ENCODE measurements around the gene RASGRF1.

RASGRF1 gene

DNA sequence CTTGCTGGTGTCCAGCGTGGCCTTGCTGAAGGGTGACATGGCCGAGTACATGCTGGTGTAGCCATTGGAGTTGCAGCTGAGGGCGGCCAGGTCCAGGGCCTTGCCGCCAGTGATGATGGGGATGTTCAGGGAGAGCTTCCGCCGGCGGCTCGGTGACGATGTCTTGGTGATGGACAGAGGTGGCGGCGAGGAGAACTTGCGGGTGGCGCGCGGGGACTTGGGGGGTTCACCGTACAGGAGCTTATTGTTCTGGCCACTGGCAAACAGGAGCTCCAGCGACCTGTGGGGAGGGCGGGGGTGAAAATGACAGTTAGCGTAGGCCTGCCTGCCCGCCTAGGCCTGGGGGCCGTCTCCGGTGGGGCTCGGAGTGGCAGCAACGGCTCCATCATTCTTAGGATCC, 86.7 kb downstream of the RASGRF1 start:
- no peaks in the 10 kb centered on the region for H3F3A ChIP-seq (ENCODE audit: insufficient read depth, low read length)
- TF ChIP-seq EZH2phosphoT487 (IDR thresholded peaks at IDR 0.05; ENCODE audit: low read length) (no peak), EZH2 (optimal IDR thresholded peaks at IDR 0.05; ENCODE audit: low read depth, low read length) (no peak), CTCF (IDR thresholded peaks at IDR 0.05; ENCODE audit: low read length) (no peak)
- H2AFZ ChIP-seq (ENCODE audit: low read length) = no peak overlapping the region
- DNase-seq = no peak
- H3K4me3 ChIP-seq (ENCODE audit: low read length) = no peak overlapping the region
- H3K36me3 ChIP-seq (replicated peaks; ENCODE audit: insufficient read depth, low read length) = no peaks in the 10 kb centered on the region
- H3K9me2 ChIP-seq (replicated peaks; ENCODE audit: insufficient read depth, low read length) = no peaks in the 10 kb centered on the region
- peaks cover 11% of the 10 kb centered on the region for H3K4me1 ChIP-seq (ENCODE audit: low read length)
- no peak overlapping the region for H3K4me2 ChIP-seq (ENCODE audit: low read depth, low read length)
- H3K27me3 ChIP-seq (replicated peaks; ENCODE audit: insufficient read depth, low read length) = no peaks in the 10 kb centered on the region
- no peaks in the 10 kb centered on the region for H3K9me3 ChIP-seq (replicated peaks; ENCODE audit: insufficient read depth, low read length)
- no peak overlapping the region for H3K9ac ChIP-seq (ENCODE audit: low read length)
- no peak overlapping the region for H3K27ac ChIP-seq (ENCODE audit: low read length)
- no peaks in the 10 kb centered on the region for H3K79me2 ChIP-seq (ENCODE audit: low read length)
- no peaks in the 10 kb centered on the region for H4K20me1 ChIP-seq (ENCODE audit: insufficient read depth, low read length)

- Histone ChIP-seq H3K27ac (ENCODE audit: low read length) (no peak overlapping the region), H3K27me3 (replicated peaks; ENCODE audit: insufficient read depth, low read length) (no peaks in the 10 kb centered on the region), H3K9ac (ENCODE audit: low read length) (no peak overlapping the region), H3K79me2 (ENCODE audit: low read length) (no peaks in the 10 kb centered on the region), H3K4me2 (ENCODE audit: low read depth, low read length) (no peak overlapping the region), H3F3A (ENCODE audit: insufficient read depth, low read length) (no peaks in the 10 kb centered on the region), H3K9me3 (replicated peaks; ENCODE audit: insufficient read depth, low read length) (no peaks in the 10 kb centered on the region), H3K4me3 (ENCODE audit: low read length) (no peak overlapping the region), H3K36me3 (replicated peaks; ENCODE audit: insufficient read depth, low read length) (no peaks in the 10 kb centered on the region), H2AFZ (ENCODE audit: low read length) (no peak overlapping the region), H3K4me1 (ENCODE audit: low read length) (peaks cover 11% of the 10 kb centered on the region), H4K20me1 (ENCODE audit: insufficient read depth, low read length) (no peaks in the 10 kb centered on the region), H3K9me2 (replicated peaks; ENCODE audit: insufficient read depth, low read length) (no peaks in the 10 kb centered on the region)
- TF ChIP-seq CTCF (IDR thresholded peaks at IDR 0.05; ENCODE audit: low read length) (no peak), EZH2 (optimal IDR thresholded peaks at IDR 0.05; ENCODE audit: low read depth, low read length) (no peak), EZH2phosphoT487 (IDR thresholded peaks at IDR 0.05; ENCODE audit: low read length) (no peak)
- DNase-seq = no peak
Measured at GRCh38 chr15:79003301-79003700, 87.3 kb downstream of the RASGRF1 start.

GRCh38 chr15:79002581-79002980, 88.0 kb downstream of the RASGRF1 start:
- no peak for DNase-seq
- no peaks in the 10 kb centered on the region for H3K9me2 ChIP-seq (replicated peaks; ENCODE audit: insufficient read depth, low read length)
- no peaks in the 10 kb centered on the region for H4K20me1 ChIP-seq (ENCODE audit: insufficient read depth, low read length)
- H3K27ac ChIP-seq (ENCODE audit: low read length) = no peak overlapping the region
- H3K36me3 ChIP-seq (replicated peaks; ENCODE audit: insufficient read depth, low read length) = no peaks in the 10 kb centered on the region
- no peaks in the 10 kb centered on the region for H3K27me3 ChIP-seq (replicated peaks; ENCODE audit: insufficient read depth, low read length)
- TF ChIP-seq EZH2 (optimal IDR thresholded peaks at IDR 0.05; ENCODE audit: low read depth, low read length) = no peak
- no peak for TF ChIP-seq CTCF (IDR thresholded peaks at IDR 0.05; ENCODE audit: low read length)
- TF ChIP-seq EZH2phosphoT487 (IDR thresholded peaks at IDR 0.05; ENCODE audit: low read length) = no peak
- H3K9me3 ChIP-seq (replicated peaks; ENCODE audit: insufficient read depth, low read length) = no peaks in the 10 kb centered on the region
- no peak overlapping the region for H3K4me2 ChIP-seq (ENCODE audit: low read depth, low read length)
- no peaks in the 10 kb centered on the region for H3K79me2 ChIP-seq (ENCODE audit: low read length)
- peaks cover 11% of the 10 kb centered on the region for H3K4me1 ChIP-seq (ENCODE audit: low read length)
- no peaks in the 10 kb centered on the region for H3F3A ChIP-seq (ENCODE audit: insufficient read depth, low read length)
- no peak overlapping the region for H2AFZ ChIP-seq (ENCODE audit: low read length)
- no peak overlapping the region for H3K9ac ChIP-seq (ENCODE audit: low read length)
- H3K4me3 ChIP-seq (ENCODE audit: low read length) = no peak overlapping the region

All from MM.1S (cell line).